Astrocyte (in vitro differentiated cells and primary cell): ENCODE results near the gene SLC37A1.

Experiments used
- CTCF ChIP-seq: IDR thresholded peaks from 2 replicates; pipeline ENCODE4 v1.5.1; 2011; ENCODE audit warnings: low read depth, mild to moderate bottlenecking, inconsistent platforms, low read length, moderate library complexity; ENCODE audit not compliant: insufficient read depth
- EZH2 ChIP-seq: IDR thresholded peaks from 2 replicates; pipeline ENCODE4 v1.6.1; 2012; ENCODE audit warnings: mild to moderate bottlenecking, low read length, inconsistent platforms; ENCODE audit not compliant: insufficient read depth

GRCh38 chr21:42524341-42525028 lies 10.8 kb downstream of the SLC37A1 start:
- TF ChIP-seq EZH2 (no peak), CTCF (no peak)
